Right lung (tissue), 5 donors: ENCODE measurements around the gene CDH6. TPM values are rescaled to one million over a fixed set of nuclear protein-coding genes. Genes with fewer than 3 reads are reported as not detected.

Source experiments
- DNase-seq, 2 donors: peaks; one replicate each; pipeline ENCODE4 v3.0.0-alpha.2; 2013
- polyA plus RNA-seq, 5 donors: library from polyadenylated mRNA; unstranded; fragments of 120-200 nt; gene quantifications; one replicate each; pipeline versions ENCODE4 v1.2.1 to v1.2.3, GENCODE V29; 2013; ENCODE audit warnings: inconsistent platforms in 1 of 5, low replicate concordance in 1 of 5; ENCODE audit not compliant: insufficient read length in 5 of 5, insufficient read depth in 1 of 5

CDH6 gene
- polyA plus RNA-seq, 5 donors: 5.9 to 10.0 (median 9.1) TPM

GRCh38 chr5:31238497-31238896 is 45.0 kb downstream of the CDH6 start:
- DNase-seq: no peak

- DNase-seq: no peak
These were observed 51.4 kb downstream of the CDH6 start for GRCh38 chr5:31244921-31245320.

GRCh38 chr5:31247381-31247780 is 53.9 kb downstream of the CDH6 start:
- DNase-seq: no peak

- no peak for DNase-seq
These were observed 56.7 kb downstream of the CDH6 start for GRCh38 chr5:31250201-31250600.

GRCh38 chr5:31251032-31251431 is 57.5 kb downstream of the CDH6 start:
- DNase-seq: no peak

- DNase-seq: no peak
These were observed 61.6 kb downstream of the CDH6 start for GRCh38 chr5:31255041-31255440.

- no peak for DNase-seq
These were observed 74.8 kb downstream of the CDH6 start for GRCh38 chr5:31268256-31268655.

GRCh38 chr5:31268686-31269085 is 75.2 kb downstream of the CDH6 start:
- DNase-seq: no peak

GRCh38 chr5:31269259-31269658 is 75.8 kb downstream of the CDH6 start:
- DNase-seq: no peak

- no peak for DNase-seq
These were observed 76.9 kb downstream of the CDH6 start for GRCh38 chr5:31270396-31270795.

- no peak for DNase-seq
These were observed 78.1 kb downstream of the CDH6 start for GRCh38 chr5:31271567-31271966.

GRCh38 chr5:31273161-31273560 is 79.7 kb downstream of the CDH6 start:
- DNase-seq: no peak

GRCh38 chr5:31273631-31274378 is 80.3 kb downstream of the CDH6 start:
- no peak for DNase-seq

- DNase-seq: no peak
These were observed 86.7 kb downstream of the CDH6 start for GRCh38 chr5:31280210-31280609.

GRCh38 chr5:31283326-31283725 is 89.8 kb downstream of the CDH6 start:
- no peak for DNase-seq

- no peak for DNase-seq
These were observed 91.5 kb downstream of the CDH6 start for GRCh38 chr5:31285025-31285424.

GRCh38 chr5:31287985-31288384 is 94.5 kb downstream of the CDH6 start:
- no peak for DNase-seq

- DNase-seq: no peak
These were observed 95.9 kb downstream of the CDH6 start for GRCh38 chr5:31289429-31289828.

- DNase-seq: no peak
These were observed 97.9 kb downstream of the CDH6 start for GRCh38 chr5:31291323-31291854.

GRCh38 chr5:31300501-31300900 is 107.0 kb downstream of the CDH6 start:
- DNase-seq: no peak

GRCh38 chr5:31301833-31302232 is 108.3 kb downstream of the CDH6 start:
- no peak for DNase-seq

- no peak for DNase-seq
These were observed 110.2 kb downstream of the CDH6 start for GRCh38 chr5:31303688-31304087.

GRCh38 chr5:31317665-31318064 is 124.2 kb downstream of the CDH6 start:
- DNase-seq: no peak

GRCh38 chr5:31319335-31319734 is 125.8 kb downstream of the CDH6 start:
- DNase-seq: no peak
